PC-3 (cell line): ENCODE results near the gene SPOP. TPM values are rescaled to one million over a fixed set of nuclear protein-coding genes. Genes with fewer than 3 reads are reported as not detected.

Experiments used
- ATAC-seq: fragments of 200-7000 bp; cut with Tn5 transposase; 2 replicates; pipeline ENCODE4 v1.9.1; 2020; ENCODE audit warnings: mild to moderate bottlenecking, moderate library complexity
- BruUV-seq: library from RNA; stranded (reverse); fragments of 400-500 nt; replicated peaks from 2 replicates; lab custom pipeline; 2021; lab: Mats Ljungman, UMichigan
- CTCF ChIA-PET: fragments of 300-600 bp; sonication (Branson Sonifier 250); formaldehyde crosslinking; loops from one replicate; lab custom pipeline; 2022; ENCODE audit warnings: antibody characterized with exemption; lab: Charles Lee
- POLR2A ChIA-PET: fragments of 300-600 bp; sonication (Branson Sonifier 250); formaldehyde crosslinking; loops from one replicate; lab custom pipeline; 2022; ENCODE audit warnings: antibody characterized with exemption; ENCODE audit not compliant: unreplicated experiment; lab: Charles Lee
- DNase-seq: peaks from one replicate; pipeline ENCODE4 v3.0.0-alpha.2; 2015
- H2AFZ ChIP-seq: fragments of 300-600 bp; sonication (generic); 2 replicates; pipeline ENCODE4 v1.6.0; 2016; ENCODE audit warnings: antibody characterized with exemption, low read length
- H3F3A ChIP-seq: fragments of 300-600 bp; sonication (generic); one replicate; pipeline ENCODE4 v1.6.0; 2017; ENCODE audit warnings: antibody characterized with exemption, low read length, control low read depth, mild to moderate bottlenecking; ENCODE audit not compliant: unreplicated experiment
- H3K27ac ChIP-seq: fragments of 300-600 bp; sonication (generic); 2 replicates; pipeline ENCODE4 v1.5.1; 2016; ENCODE audit warnings: mild to moderate bottlenecking, low read length
- H3K27me3 ChIP-seq: fragments of 300-600 bp; sonication (generic); 2 replicates; pipeline ENCODE4 v1.6.1; 2016; ENCODE audit warnings: low read length, mixed read lengths
- H3K36me3 ChIP-seq: fragments of 300-600 bp; sonication (generic); 2 replicates; pipeline ENCODE4 v1.6.1; 2016; ENCODE audit warnings: low read depth, mixed run types, low read length, mixed read lengths
- H3K4me1 ChIP-seq: fragments of 300-600 bp; sonication (generic); 2 replicates; pipeline ENCODE4 v1.5.1; 2016; ENCODE audit warnings: low read length; ENCODE audit not compliant: insufficient read depth
- H3K4me2 ChIP-seq: fragments of 300-600 bp; sonication (generic); 2 replicates; pipeline ENCODE4 v1.6.0; 2016; ENCODE audit warnings: low read length
- H3K4me3 ChIP-seq: fragments of 300-600 bp; sonication (generic); 2 replicates; pipeline ENCODE4 v1.5.1; 2016; ENCODE audit warnings: mild to moderate bottlenecking, low read length, mixed read lengths
- H3K79me2 ChIP-seq: fragments of 300-600 bp; sonication (generic); 2 replicates; pipeline ENCODE4 v1.6.1; 2017; ENCODE audit warnings: low read length, mixed read lengths
- H3K9ac ChIP-seq: fragments of 300-600 bp; sonication (generic); 2 replicates; pipeline ENCODE4 v1.6.0; 2016; ENCODE audit warnings: mild to moderate bottlenecking, low read length
- H3K9me2 ChIP-seq: fragments of 300-600 bp; sonication (generic); replicated peaks from 2 replicates; pipeline ENCODE4 v1.6.1; 2016; ENCODE audit warnings: mixed run types, low read length, mixed read lengths
- H3K9me3 ChIP-seq: fragments of 300-600 bp; sonication (generic); 2 replicates; pipeline ENCODE4 v1.6.1; 2016; ENCODE audit warnings: low read length, mixed read lengths
- H4K20me1 ChIP-seq: fragments of 300-600 bp; sonication (generic); 2 replicates; pipeline ENCODE4 v1.6.1; 2016; ENCODE audit warnings: low read length, mixed read lengths
- CTCF ChIP-seq: fragments of 300-600 bp; sonication (generic); conservative IDR thresholded peaks from 2 replicates; pipeline ENCODE4 v1.5.1; 2017; ENCODE audit warnings: antibody characterized with exemption, low read depth, mild to moderate bottlenecking, low read length
- EZH2 ChIP-seq: fragments of 300-600 bp; sonication (generic); IDR thresholded peaks from one replicate; pipeline ENCODE4 v1.6.1; 2017; ENCODE audit warnings: antibody characterized with exemption, mild to moderate bottlenecking, low read length; ENCODE audit not compliant: unreplicated experiment
- EZH2phosphoT487 ChIP-seq: fragments of 300-600 bp; sonication (generic); IDR thresholded peaks from 2 replicates; pipeline ENCODE4 v1.6.1; 2018; ENCODE audit warnings: mild to moderate bottlenecking, antibody characterized with exemption, low read length, borderline replicate concordance
- intact Hi-C: fragments of 100-400 bp; cut with micrococcal nuclease; formaldehyde crosslinking; loops from 2 replicates; pipeline ENCODE4 v1.9.0; 2023
- total RNA-seq: library from RNA; depleted of rRNA; stranded (reverse); fragments of >200 nt; gene quantifications from 2 replicates; pipeline ENCODE4 v1.2.3, GENCODE V29; 2014

SPOP gene
- total RNA-seq, 1 experiment from 2014 or later, result 54.7 TPM

DNA sequence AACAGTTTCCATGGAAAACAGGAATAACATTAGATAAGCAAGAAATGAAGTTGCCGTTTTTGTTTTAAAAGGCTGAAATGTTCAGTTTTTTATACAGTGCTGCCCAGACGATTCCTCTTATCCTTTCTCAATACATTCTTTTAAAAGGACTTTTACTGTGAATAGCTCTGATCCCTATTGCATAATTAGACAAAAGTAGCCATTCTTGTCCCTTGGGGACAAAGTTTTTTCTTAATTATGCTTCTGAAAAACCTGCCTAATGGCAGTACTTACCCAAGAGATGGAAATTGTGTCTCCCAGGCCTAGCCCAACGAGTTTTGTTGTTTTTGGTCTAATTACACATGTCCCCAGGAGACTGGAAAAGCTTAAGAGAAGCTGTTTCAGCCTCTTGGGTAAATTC, 74.7 kb downstream of the SPOP start:
- Histone ChIP-seq H3K36me3 (peaks cover 53% of the 10 kb centered on the region), H3K27me3 (no peaks in the 10 kb centered on the region), H4K20me1 (no peaks in the 10 kb centered on the region), H2AFZ (no peak overlapping the region), H3K9me2 (no peaks in the 10 kb centered on the region), H3K9me3 (no peaks in the 10 kb centered on the region), H3K4me2 (no peak overlapping the region), H3K79me2 (no peaks in the 10 kb centered on the region), H3K27ac (no peak overlapping the region), H3F3A (no peaks in the 10 kb centered on the region), H3K9ac (no peak overlapping the region), H3K4me1 (no peaks in the 10 kb centered on the region), H3K4me3 (no peak overlapping the region)
- ChIA-PET POLR2A (no interaction called here), CTCF (no interaction called here)
- ATAC-seq (no peak), DNase-seq (no peak)
- TF ChIP-seq CTCF (no peak), EZH2phosphoT487 (no peak), EZH2 (no peak)
- BruUV-seq, result no TSS peak
- intact Hi-C loops, result no loop called here

GRCh38 chr17:49602783-49603182, 75.1 kb downstream of the SPOP start:
- ChIA-PET POLR2A (no interaction called here), CTCF (no interaction called here)
- H3K27me3 ChIP-seq, result no peaks in the 10 kb centered on the region
- no peaks in the 10 kb centered on the region for H3K79me2 ChIP-seq
- no peak overlapping the region for H3K9ac ChIP-seq
- H2AFZ ChIP-seq, result no peak overlapping the region
- ATAC-seq, result no peak
- H3K4me3 ChIP-seq, result no peak overlapping the region
- no peaks in the 10 kb centered on the region for H4K20me1 ChIP-seq
- no peaks in the 10 kb centered on the region for H3K9me2 ChIP-seq
- no peak for DNase-seq
- no peak overlapping the region for H3K27ac ChIP-seq
- H3K4me2 ChIP-seq, result no peak overlapping the region
- peaks cover 55% of the 10 kb centered on the region for H3K36me3 ChIP-seq
- no peaks in the 10 kb centered on the region for H3K4me1 ChIP-seq
- no TSS peak for BruUV-seq
- intact Hi-C loops, result no loop called here
- no peaks in the 10 kb centered on the region for H3K9me3 ChIP-seq
- H3F3A ChIP-seq, result no peaks in the 10 kb centered on the region
- TF ChIP-seq EZH2, result no peak
- TF ChIP-seq CTCF, result no peak
- TF ChIP-seq EZH2phosphoT487, result no peak

GRCh38 chr17:49600949-49601348, 76.9 kb downstream of the SPOP start:
- no peak overlapping the region for H3K4me2 ChIP-seq
- ATAC-seq (no peak), DNase-seq (no peak)
- POLR2A ChIA-PET, result no interaction called here
- H3K36me3 ChIP-seq, result peaks cover 61% of the 10 kb centered on the region
- H3K9ac ChIP-seq, result no peak overlapping the region
- no peaks in the 10 kb centered on the region for H3K79me2 ChIP-seq
- no peaks in the 10 kb centered on the region for H3K27me3 ChIP-seq
- BruUV-seq, result no TSS peak
- H2AFZ ChIP-seq, result no peak overlapping the region
- intact Hi-C loops, result no loop called here
- H3K4me3 ChIP-seq, result no peak overlapping the region
- no peaks in the 10 kb centered on the region for H3K4me1 ChIP-seq
- H3F3A ChIP-seq, result no peaks in the 10 kb centered on the region
- H4K20me1 ChIP-seq, result no peaks in the 10 kb centered on the region
- TF ChIP-seq EZH2, result no peak
- no peak for TF ChIP-seq EZH2phosphoT487
- TF ChIP-seq CTCF, result no peak
- no peak overlapping the region for H3K27ac ChIP-seq
- no peaks in the 10 kb centered on the region for H3K9me2 ChIP-seq
- H3K9me3 ChIP-seq, result no peaks in the 10 kb centered on the region
- CTCF ChIA-PET, result no interaction called here
